Chondrocyte (in vitro differentiated cells): ENCODE measurements around the gene ZNF423. TPM values are rescaled to one million over a fixed set of nuclear protein-coding genes. Genes with fewer than 3 reads are reported as not detected.

ENCODE experiments used
- DNase-seq: peaks from one replicate; pipeline ENCODE4 v3.0.0; 2021; ENCODE audit warnings: mixed read lengths, low spot score
- H3K27ac Mint-ChIP-seq: one replicate; pipeline ENCODE4 v1.8.0; 2021; ENCODE audit warnings: mild to moderate bottlenecking, moderate library complexity, mixed read lengths; ENCODE audit not compliant: unreplicated experiment
- H3K27me3 Mint-ChIP-seq: 2 replicates; pipeline ENCODE4 v1.8.0; 2021; ENCODE audit warnings: low read depth, mixed read lengths
- H3K36me3 Mint-ChIP-seq: 2 replicates; pipeline ENCODE4 v1.8.0; 2021; ENCODE audit warnings: low read depth, mixed read lengths
- H3K4me1 Mint-ChIP-seq: 2 replicates; pipeline ENCODE4 v1.8.0; 2021; ENCODE audit warnings: low read depth, mild to moderate bottlenecking, mixed read lengths
- H3K4me3 Mint-ChIP-seq: one replicate; pipeline ENCODE4 v1.8.0; 2021; ENCODE audit warnings: mild to moderate bottlenecking, moderate library complexity, mixed read lengths; ENCODE audit not compliant: unreplicated experiment
- H3K9me3 Mint-ChIP-seq: 2 replicates; pipeline ENCODE4 v1.8.0; 2021; ENCODE audit warnings: low read depth, mixed read lengths
- total RNA-seq: library from RNA; stranded (reverse); gene quantifications from 3 replicates; pipeline ENCODE4 v1.2.1, GENCODE V29; 2021
- TF ChIP-seq, protein P1 (sequence below): fragments of 200-600 bp; sonication (generic); IDR thresholded peaks from 2 replicates; pipeline ENCODE4 v1.5.0; 2021; ENCODE audit warnings: antibody characterized with exemption, mild to moderate bottlenecking, moderate library complexity

The ZNF423 gene
- total RNA-seq, 1 donor from 2014 or later = 4.7 TPM

DNA sequence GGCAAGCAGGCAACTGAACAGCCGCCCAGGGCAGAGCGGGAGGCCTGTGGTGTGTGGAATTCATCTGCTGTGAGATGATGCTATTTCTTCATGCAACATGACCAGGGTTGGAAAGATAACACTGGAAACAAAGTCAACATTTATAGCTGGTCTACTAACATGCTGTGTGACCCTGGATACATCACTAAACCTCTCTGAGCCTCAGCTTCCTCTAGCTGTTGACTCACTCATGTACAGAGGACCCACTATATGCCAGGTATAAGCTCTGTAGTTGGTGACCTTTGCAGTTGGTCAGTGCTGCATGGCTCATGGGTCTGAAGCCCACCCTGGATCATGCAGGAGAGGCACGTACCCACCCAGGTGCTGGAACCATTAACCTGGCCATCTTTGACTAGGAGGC lies 180.9 kb downstream of the ZNF423 start:
- TF ChIP-seq, protein P1, sequence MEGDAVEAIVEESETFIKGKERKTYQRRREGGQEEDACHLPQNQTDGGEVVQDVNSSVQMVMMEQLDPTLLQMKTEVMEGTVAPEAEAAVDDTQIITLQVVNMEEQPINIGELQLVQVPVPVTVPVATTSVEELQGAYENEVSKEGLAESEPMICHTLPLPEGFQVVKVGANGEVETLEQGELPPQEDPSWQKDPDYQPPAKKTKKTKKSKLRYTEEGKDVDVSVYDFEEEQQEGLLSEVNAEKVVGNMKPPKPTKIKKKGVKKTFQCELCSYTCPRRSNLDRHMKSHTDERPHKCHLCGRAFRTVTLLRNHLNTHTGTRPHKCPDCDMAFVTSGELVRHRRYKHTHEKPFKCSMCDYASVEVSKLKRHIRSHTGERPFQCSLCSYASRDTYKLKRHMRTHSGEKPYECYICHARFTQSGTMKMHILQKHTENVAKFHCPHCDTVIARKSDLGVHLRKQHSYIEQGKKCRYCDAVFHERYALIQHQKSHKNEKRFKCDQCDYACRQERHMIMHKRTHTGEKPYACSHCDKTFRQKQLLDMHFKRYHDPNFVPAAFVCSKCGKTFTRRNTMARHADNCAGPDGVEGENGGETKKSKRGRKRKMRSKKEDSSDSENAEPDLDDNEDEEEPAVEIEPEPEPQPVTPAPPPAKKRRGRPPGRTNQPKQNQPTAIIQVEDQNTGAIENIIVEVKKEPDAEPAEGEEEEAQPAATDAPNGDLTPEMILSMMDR = no peak
- H3K4me1 Mint-ChIP-seq = no peaks in the 10 kb centered on the region
- H3K27ac Mint-ChIP-seq = no peak overlapping the region
- H3K9me3 Mint-ChIP-seq = no peaks in the 10 kb centered on the region
- no peak for DNase-seq
- H3K4me3 Mint-ChIP-seq = no peak overlapping the region
- H3K27me3 Mint-ChIP-seq = no peaks in the 10 kb centered on the region
- no peaks in the 10 kb centered on the region for H3K36me3 Mint-ChIP-seq

GRCh38 chr16:49674351-49674851 lies 181.5 kb downstream of the ZNF423 start:
- no peak for DNase-seq
- no peak overlapping the region for H3K27ac Mint-ChIP-seq
- H3K4me3 Mint-ChIP-seq = no peak overlapping the region

GRCh38 chr16:49673442-49673841 lies 182.5 kb downstream of the ZNF423 start:
- no peak overlapping the region for H3K4me3 Mint-ChIP-seq
- no peaks in the 10 kb centered on the region for H3K36me3 Mint-ChIP-seq
- TF ChIP-seq, protein P1 = no peak
- H3K27ac Mint-ChIP-seq = no peak overlapping the region
- no peaks in the 10 kb centered on the region for H3K4me1 Mint-ChIP-seq
- DNase-seq = no peak
- H3K9me3 Mint-ChIP-seq = no peaks in the 10 kb centered on the region
- H3K27me3 Mint-ChIP-seq = no peaks in the 10 kb centered on the region

More at GRCh38 chr16:49674351-49674851, 181.5 kb downstream of the ZNF423 start:
- Mint-ChIP-seq H3K4me1 (no peaks in the 10 kb centered on the region), H3K36me3 (no peaks in the 10 kb centered on the region), H3K9me3 (no peaks in the 10 kb centered on the region), H3K27me3 (no peaks in the 10 kb centered on the region)
- TF ChIP-seq, protein P1 = no peak

DNA sequence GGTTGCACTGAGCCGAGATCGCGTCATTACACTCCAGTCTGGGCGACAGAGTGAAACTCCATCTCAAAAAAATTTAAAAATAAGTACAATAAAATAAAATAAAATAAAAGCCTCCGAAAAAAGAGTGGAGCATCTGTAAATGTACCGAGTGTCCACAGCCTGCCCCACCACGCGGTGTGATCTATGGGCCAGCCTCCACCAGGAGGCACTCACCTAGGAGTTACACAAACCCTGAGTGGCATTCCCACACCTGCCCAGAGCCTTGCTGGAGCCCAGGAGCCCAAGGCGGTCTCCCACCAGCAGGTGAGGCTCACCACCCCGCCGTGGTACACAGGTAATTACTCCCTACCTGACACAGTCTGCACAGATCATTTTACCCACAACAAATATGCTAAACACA lies 183.2 kb downstream of the ZNF423 start:
- Mint-ChIP-seq H3K4me3 (no peak overlapping the region), H3K36me3 (no peaks in the 10 kb centered on the region), H3K4me1 (no peaks in the 10 kb centered on the region), H3K9me3 (no peaks in the 10 kb centered on the region), H3K27ac (no peak overlapping the region), H3K27me3 (no peaks in the 10 kb centered on the region)
- no peak for DNase-seq
- TF ChIP-seq, protein P1 = no peak

DNA sequence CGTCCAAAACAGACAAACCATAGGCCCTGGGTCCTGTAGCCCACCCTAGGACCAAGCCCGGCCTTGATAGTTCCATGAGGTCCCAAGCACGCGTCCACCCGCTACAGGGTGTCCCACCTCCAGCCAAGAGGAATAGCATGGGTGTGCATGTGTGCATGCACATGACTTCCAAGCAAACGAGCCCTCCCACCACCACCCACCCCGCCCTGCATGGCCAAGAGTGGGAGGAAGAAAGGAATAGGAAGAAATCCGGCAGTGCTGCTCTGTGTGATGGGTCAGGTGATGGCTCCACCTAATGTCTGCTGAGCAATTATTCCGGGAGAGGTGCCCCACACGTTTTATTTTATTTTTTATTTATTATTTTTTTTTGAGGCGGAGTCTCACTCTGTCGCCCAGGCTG lies 184.6 kb downstream of the ZNF423 start:
- H3K9me3 Mint-ChIP-seq = no peaks in the 10 kb centered on the region
- no peak overlapping the region for H3K4me3 Mint-ChIP-seq
- no peak overlapping the region for H3K27ac Mint-ChIP-seq
- no peaks in the 10 kb centered on the region for H3K4me1 Mint-ChIP-seq
- no peak for DNase-seq
- H3K36me3 Mint-ChIP-seq = no peaks in the 10 kb centered on the region
- TF ChIP-seq, protein P1 = no peak
- H3K27me3 Mint-ChIP-seq = no peaks in the 10 kb centered on the region
